A673 (cell line): ENCODE data around the gene PCDHGA9. TPM values are rescaled to one million over a fixed set of nuclear protein-coding genes. Genes with fewer than 3 reads are reported as not detected.

ENCODE experiments used
- BruUV-seq: library from RNA; stranded (reverse); fragments of 400-500 nt; replicated peaks from 2 replicates; lab custom pipeline; 2021; lab: Mats Ljungman, UMichigan
- CTCF ChIA-PET: fragments of 300-600 bp; sonication (Branson Sonifier 250); formaldehyde crosslinking; loops from one replicate; lab custom pipeline; 2022; ENCODE audit warnings: antibody characterized with exemption; lab: Charles Lee
- POLR2A ChIA-PET: fragments of 300-600 bp; sonication (Branson Sonifier 250); formaldehyde crosslinking; loops from one replicate; lab custom pipeline; 2022; ENCODE audit warnings: antibody characterized with exemption; ENCODE audit not compliant: low non-redundant PET; lab: Charles Lee
- DNase-seq: peaks from one replicate; pipeline ENCODE4 v3.0.0-alpha.2; 2015; ENCODE audit warnings: low spot score
- H3K27ac ChIP-seq: fragments of 200-600 bp; sonication (generic); 2 replicates; pipeline ENCODE4 v1.5.1; 2016; ENCODE audit warnings: mixed run types, low read depth, mild to moderate bottlenecking, mixed read lengths, antibody characterized with exemption, low read length; ENCODE audit not compliant: poor library complexity, severe bottlenecking
- H3K27me3 ChIP-seq: fragments of 200-600 bp; sonication (generic); replicated peaks from 2 replicates; pipeline ENCODE4 v1.6.1; 2017; ENCODE audit warnings: mixed run types, low read depth, mild to moderate bottlenecking, mixed read lengths, antibody characterized with exemption, low read length; ENCODE audit not compliant: insufficient read depth, poor library complexity
- H3K36me3 ChIP-seq: fragments of 200-600 bp; sonication (generic); 2 replicates; pipeline ENCODE4 v1.6.1; 2016; ENCODE audit warnings: mixed run types, mild to moderate bottlenecking, mixed read lengths, antibody characterized with exemption, low read length; ENCODE audit not compliant: insufficient read depth, poor library complexity, severe bottlenecking
- H3K4me1 ChIP-seq: fragments of 200-600 bp; sonication (generic); 2 replicates; pipeline ENCODE4 v1.6.1; 2017; ENCODE audit warnings: mixed run types, mild to moderate bottlenecking, mixed read lengths, antibody characterized with exemption, low read length; ENCODE audit not compliant: insufficient read depth, poor library complexity, severe bottlenecking
- H3K4me3 ChIP-seq: fragments of 200-600 bp; sonication (generic); 2 replicates; pipeline ENCODE4 v1.5.1; 2016; ENCODE audit warnings: low read depth, mixed run types, mild to moderate bottlenecking, mixed read lengths, low read length; ENCODE audit not compliant: poor library complexity, severe bottlenecking
- H3K9me3 ChIP-seq: fragments of 200-600 bp; sonication (generic); 2 replicates; pipeline ENCODE4 v1.6.1; 2016; ENCODE audit warnings: mixed run types, low read depth, mild to moderate bottlenecking, mixed read lengths, antibody characterized with exemption, low read length; ENCODE audit not compliant: poor library complexity, severe bottlenecking
- CTCF ChIP-seq: fragments of 300-800, 200-600 bp; sonication (generic); conservative IDR thresholded peaks from 2 replicates; pipeline ENCODE4 v1.5.1; 2017; ENCODE audit warnings: low read depth, mild to moderate bottlenecking, antibody characterized with exemption, low read length, moderate library complexity, mixed read lengths
- EZH2 ChIP-seq: fragments of 200-600 bp; sonication (generic); IDR thresholded peaks from 2 replicates; pipeline ENCODE4 v1.6.1; 2017; ENCODE audit warnings: borderline replicate concordance, low read depth, mild to moderate bottlenecking, mixed read lengths, antibody characterized with exemption, low read length; ENCODE audit not compliant: poor library complexity, severe bottlenecking
- intact Hi-C: fragments of 100-400 bp; cut with micrococcal nuclease; formaldehyde crosslinking; loops from one replicate; pipeline ENCODE4 v1.10.0; 2022; ENCODE audit not compliant: unreplicated experiment
- total RNA-seq: library from RNA; stranded (reverse); gene quantifications from 2 replicates; pipeline ENCODE4 v1.2.3, GENCODE V29; 2021

Gene PCDHGA9
- total RNA-seq, 1 experiment from 2014 or later = 5.0 TPM

- Histone ChIP-seq H3K4me1 (no peaks in the 10 kb centered on the region), H3K36me3 (no peaks in the 10 kb centered on the region), H3K27me3 (no peaks in the 10 kb centered on the region), H3K27ac (no peak overlapping the region), H3K4me3 (no peak overlapping the region), H3K9me3 (peaks cover 47% of the 10 kb centered on the region)
- CTCF ChIA-PET = no interaction called here
- intact Hi-C loops = no loop called here
- DNase-seq = no peak
- BruUV-seq = no TSS peak
- POLR2A ChIA-PET = no interaction called here
- no peak for TF ChIP-seq EZH2
- TF ChIP-seq CTCF = no peak
Measured at GRCh38 chr5:141360685-141361084, 41.9 kb upstream of the PCDHGA9 start.

- H3K27ac ChIP-seq = no peak overlapping the region
- intact Hi-C loops = no loop called here
- no peak for DNase-seq
- H3K27me3 ChIP-seq = no peaks in the 10 kb centered on the region
- TF ChIP-seq EZH2 (no peak), CTCF (no peak)
- no peak overlapping the region for H3K4me3 ChIP-seq
- H3K9me3 ChIP-seq = peaks cover 53% of the 10 kb centered on the region
- no TSS peak for BruUV-seq
- no peaks in the 10 kb centered on the region for H3K36me3 ChIP-seq
- H3K4me1 ChIP-seq = no peaks in the 10 kb centered on the region
- CTCF ChIA-PET = no interaction called here
- POLR2A ChIA-PET = no interaction called here
Measured at GRCh38 chr5:141362719-141363118, 39.9 kb upstream of the PCDHGA9 start.

GRCh38 chr5:141363952-141364660, 38.5 kb upstream of the PCDHGA9 start, which contains the start of gene PCDHGA5:
PCDHGA5 (plus strand) TSS chr5:141364162; CDS start chr5:141364331, 169 bp downstream.
- CTCF ChIA-PET = no interaction called here
- Histone ChIP-seq H3K36me3 (no peaks in the 10 kb centered on the region), H3K27ac (no peak within 1 kb of the TSS), H3K27me3 (no peaks in the 10 kb centered on the region), H3K9me3 (peaks cover 50% of the 10 kb centered on the region), H3K4me1 (no peaks in the 10 kb centered on the region), H3K4me3 (no peak within 1 kb of the TSS)
- no peak for DNase-seq
- TF ChIP-seq EZH2 (no peak), CTCF (0 out of 2 replicates have a peak, but pooled peaks have one; percentile 15)
- POLR2A ChIA-PET = no interaction called here
- intact Hi-C loops = no loop called here
- no TSS peak for BruUV-seq
